CD8-positive, alpha-beta memory T cell (primary cell): ENCODE data around the gene MAST4. TPM values are rescaled to one million over a fixed set of nuclear protein-coding genes. Genes with fewer than 3 reads are reported as not detected.

ENCODE experiments used
- CTCF ChIA-PET: fragments of 350-600 bp; sonication (Branson Sonifier 250); formaldehyde crosslinking; loops from one replicate; lab custom pipeline; 2021; ENCODE audit warnings: antibody characterized with exemption; lab: Charles Lee
- POLR2A ChIA-PET: fragments of 350-600 bp; sonication (Branson Sonifier 250); formaldehyde crosslinking; loops from one replicate; lab custom pipeline; 2021; ENCODE audit warnings: antibody characterized with exemption; lab: Charles Lee
- DNase-seq, 5 donors: peaks; one replicate each; pipeline versions ENCODE4 v3.0.0 to v3.0.0-alpha.2; 2020 to 2022; ENCODE audit warnings: mixed read lengths in 1 of 5
- H3K27ac ChIP-seq: one replicate; pipeline ENCODE4 v1.7.0; 2013; ENCODE audit warnings: low read depth, mild to moderate bottlenecking, low read length, moderate library complexity
- H3K27me3 ChIP-seq: 2 replicates; pipeline ENCODE4 v1.7.0; 2013; ENCODE audit warnings: low read length, mild to moderate bottlenecking; ENCODE audit not compliant: insufficient read depth, poor library complexity, severe bottlenecking
- H3K36me3 ChIP-seq: 2 replicates; pipeline ENCODE4 v1.7.0; 2013; ENCODE audit warnings: mild to moderate bottlenecking, low read length, moderate library complexity; ENCODE audit not compliant: insufficient read depth
- H3K4me1 ChIP-seq: 2 replicates; pipeline ENCODE4 v1.7.0; 2013; ENCODE audit warnings: mild to moderate bottlenecking, low read length, moderate library complexity; ENCODE audit not compliant: insufficient read depth
- H3K4me3 ChIP-seq: 2 replicates; pipeline ENCODE4 v1.7.0; 2013; ENCODE audit warnings: mild to moderate bottlenecking, low read length
- H3K9me3 ChIP-seq: 2 replicates; pipeline ENCODE4 v1.7.0; 2013; ENCODE audit warnings: mild to moderate bottlenecking, low read length
- H3K27ac Mint-ChIP-seq, 8 donors: one replicate each; pipeline ENCODE4 v1.8.0; 2020 to 2021; ENCODE audit warnings: mixed read lengths in 8 of 8, mild to moderate bottlenecking in 6 of 8, inconsistent platforms in 3 of 8, moderate library complexity in 3 of 8
- H3K27me3 Mint-ChIP-seq, 2 donors: one replicate each; pipeline ENCODE4 v1.8.0; 2020 to 2021; ENCODE audit warnings: mixed read lengths in 2 of 2, mild to moderate bottlenecking in 1 of 2, moderate library complexity in 1 of 2
- H3K36me3 Mint-ChIP-seq, 3 donors: one replicate each; pipeline ENCODE4 v1.8.0; 2020 to 2021; ENCODE audit warnings: mixed read lengths in 3 of 3, inconsistent platforms in 1 of 3, mild to moderate bottlenecking in 1 of 3
- H3K4me1 Mint-ChIP-seq, 3 donors: one replicate each; pipeline ENCODE4 v1.8.0; 2020 to 2021; ENCODE audit warnings: mixed read lengths in 3 of 3, inconsistent platforms in 1 of 3, mild to moderate bottlenecking in 1 of 3
- H3K4me3 Mint-ChIP-seq, 7 donors: one replicate each; pipeline ENCODE4 v1.8.0; 2020 to 2021; ENCODE audit warnings: mixed read lengths in 7 of 7, mild to moderate bottlenecking in 6 of 7, moderate library complexity in 4 of 7, inconsistent platforms in 2 of 7
- H3K9me3 Mint-ChIP-seq, 5 donors: one replicate each; pipeline ENCODE4 v1.8.0; 2020 to 2022; ENCODE audit warnings: mixed read lengths in 5 of 5, mild to moderate bottlenecking in 3 of 5, moderate library complexity in 2 of 5, inconsistent platforms in 1 of 5
- polyA plus RNA-seq: library from polyadenylated mRNA; unstranded; fragments of 300-500 nt; fragmentation: Illumina TruSeq; gene quantifications from one replicate; pipeline ENCODE4 v1.2.3, GENCODE V29; 2021
- total RNA-seq, 2 experiments: library from RNA; stranded (reverse); gene quantifications; one replicate each; pipeline ENCODE4 v1.2.3, GENCODE V29; 2021

Gene MAST4
- total and polyA plus RNA-seq, 3 experiments from 2014 or later, result 5.0 to 7.2 (median 6.5) TPM

DNA sequence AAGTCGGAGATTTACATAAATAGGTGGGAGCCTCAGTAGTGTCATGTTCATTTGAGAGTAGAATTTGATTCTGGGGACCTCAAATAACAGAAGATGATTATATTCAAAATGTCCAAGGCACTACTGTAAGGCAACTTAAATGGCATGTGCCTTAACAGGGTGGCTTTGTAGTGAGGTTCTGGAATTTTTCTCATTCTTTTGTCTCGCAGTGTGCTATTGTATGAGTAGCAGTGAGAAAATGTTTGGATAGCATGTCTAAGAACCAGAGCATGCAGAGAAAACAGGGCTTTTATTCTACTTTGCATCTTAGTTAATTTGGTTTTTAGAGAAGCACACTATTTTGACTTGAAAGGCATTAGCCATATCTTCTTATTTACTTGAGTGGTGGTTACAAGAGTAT, 25.0 kb downstream of the MAST4 start:
- Mint-ChIP-seq H3K9me3 (no peaks in the 10 kb centered on the region), H3K36me3 (no peaks in the 10 kb centered on the region), H3K4me3 (no peak overlapping the region), H3K27me3 (peaks cover 0 to 25% of the 10 kb centered on the region in 2 donors), H3K27ac (no peak overlapping the region), H3K4me1 (peaks cover 3 to 13% (median 10%) of the 10 kb centered on the region in 3 donors)
- ChIA-PET POLR2A (no interaction called here), CTCF (no interaction called here)
- H3K36me3 ChIP-seq, result no peaks in the 10 kb centered on the region
- no peaks in the 10 kb centered on the region for H3K4me1 ChIP-seq
- no peak for DNase-seq
- H3K27me3 ChIP-seq, result no peaks in the 10 kb centered on the region
- H3K4me3 ChIP-seq, result no peak overlapping the region
- H3K27ac ChIP-seq, result no peak overlapping the region
- no peaks in the 10 kb centered on the region for H3K9me3 ChIP-seq

- Mint-ChIP-seq H3K27me3 (peaks cover 2 to 25% of the 10 kb centered on the region in 2 donors), H3K4me3 (no peak overlapping the region), H3K36me3 (no peaks in the 10 kb centered on the region), H3K27ac (no peak overlapping the region), H3K9me3 (no peaks in the 10 kb centered on the region), H3K4me1 (peaks cover 3 to 13% (median 10%) of the 10 kb centered on the region in 3 donors)
- Histone ChIP-seq H3K27ac (no peak overlapping the region), H3K27me3 (no peaks in the 10 kb centered on the region), H3K9me3 (no peaks in the 10 kb centered on the region), H3K4me1 (no peaks in the 10 kb centered on the region), H3K4me3 (no peak overlapping the region), H3K36me3 (no peaks in the 10 kb centered on the region)
- ChIA-PET POLR2A (no interaction called here), CTCF (no interaction called here)
- DNase-seq, result no peak
Observed at GRCh38 chr5:66621736-66622135, 25.5 kb downstream of the MAST4 start.

- Mint-ChIP-seq H3K4me1 (no peaks in the 10 kb centered on the region), H3K27me3 (peaks cover 4 to 7% of the 10 kb centered on the region in 2 donors), H3K9me3 (no peaks in the 10 kb centered on the region), H3K4me3 (no peak overlapping the region), H3K36me3 (no peaks in the 10 kb centered on the region), H3K27ac (no peak overlapping the region)
- POLR2A ChIA-PET, result no interaction called here
- Histone ChIP-seq H3K9me3 (no peaks in the 10 kb centered on the region), H3K4me1 (no peaks in the 10 kb centered on the region), H3K36me3 (no peaks in the 10 kb centered on the region), H3K27me3 (no peaks in the 10 kb centered on the region), H3K4me3 (no peak overlapping the region), H3K27ac (no peak overlapping the region)
- DNase-seq, result no peak
- CTCF ChIA-PET, result no interaction called here
Observed at GRCh38 chr5:66628561-66628960, 32.4 kb downstream of the MAST4 start.

- POLR2A ChIA-PET, result no interaction called here
- Mint-ChIP-seq H3K4me1 (no peaks in the 10 kb centered on the region), H3K27me3 (peaks cover 4% of the 10 kb centered on the region in 2 donors), H3K9me3 (no peaks in the 10 kb centered on the region), H3K36me3 (no peaks in the 10 kb centered on the region), H3K4me3 (no peak overlapping the region), H3K27ac (no peak overlapping the region)
- Histone ChIP-seq H3K36me3 (no peaks in the 10 kb centered on the region), H3K4me3 (no peak overlapping the region), H3K27me3 (no peaks in the 10 kb centered on the region), H3K9me3 (no peaks in the 10 kb centered on the region), H3K27ac (no peak overlapping the region), H3K4me1 (no peaks in the 10 kb centered on the region)
- DNase-seq, result no peak
- CTCF ChIA-PET, result no interaction called here
Observed at GRCh38 chr5:66629446-66629845, 33.3 kb downstream of the MAST4 start.

DNA sequence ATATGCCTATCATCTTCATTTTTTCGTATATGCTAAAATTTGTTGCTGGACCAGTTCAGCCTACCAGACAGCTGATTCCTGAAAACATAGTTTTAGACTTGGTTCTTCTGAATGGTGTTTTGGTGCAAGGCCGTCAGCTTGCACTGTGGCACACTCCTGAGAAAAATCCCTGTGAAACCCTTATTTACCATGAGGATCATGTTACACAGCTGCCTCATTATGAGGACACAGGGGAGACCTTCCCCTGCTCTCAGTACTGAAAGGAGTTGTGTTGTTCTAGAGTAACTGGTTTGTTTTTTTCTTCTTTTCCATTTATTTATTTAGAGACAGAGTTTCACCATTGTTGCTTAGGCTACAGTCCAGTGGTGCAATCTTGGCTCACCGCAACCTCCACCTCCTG, 37.6 kb downstream of the MAST4 start:
- H3K36me3 Mint-ChIP-seq, result no peaks in the 10 kb centered on the region
- H3K4me1 Mint-ChIP-seq, result no peaks in the 10 kb centered on the region
- DNase-seq, result no peak
- H3K4me3 Mint-ChIP-seq, result no peak overlapping the region
- H3K27ac Mint-ChIP-seq, result no peak overlapping the region
- POLR2A ChIA-PET, result no interaction called here
- no peaks in the 10 kb centered on the region for H3K27me3 ChIP-seq
- H3K4me1 ChIP-seq, result no peaks in the 10 kb centered on the region
- H3K4me3 ChIP-seq, result no peak overlapping the region
- H3K27me3 Mint-ChIP-seq, result no peaks in the 10 kb centered on the region
- no peaks in the 10 kb centered on the region for H3K9me3 ChIP-seq
- no peaks in the 10 kb centered on the region for H3K36me3 ChIP-seq
- H3K27ac ChIP-seq, result no peak overlapping the region
- no peaks in the 10 kb centered on the region for H3K9me3 Mint-ChIP-seq
- CTCF ChIA-PET, result no interaction called here

DNA sequence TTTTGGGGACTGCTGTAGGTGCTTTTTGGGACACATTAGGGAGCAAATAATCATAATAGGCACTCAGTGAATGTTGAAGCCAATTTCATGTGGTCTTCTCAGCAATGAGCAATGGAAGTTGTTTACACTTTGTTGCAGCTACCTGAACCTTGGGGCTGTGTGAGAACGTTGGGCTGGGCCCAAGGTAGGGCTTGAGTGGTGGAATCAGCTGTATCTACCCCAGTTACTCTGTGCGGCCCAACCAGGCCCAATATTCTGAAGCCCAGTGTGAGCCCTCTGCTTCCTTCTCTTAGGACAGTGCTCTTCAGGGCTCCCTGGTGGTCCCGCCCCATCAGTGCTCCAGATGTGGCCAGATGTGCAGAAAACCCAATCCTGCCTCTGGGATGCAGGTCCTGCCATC, 38.4 kb downstream of the MAST4 start:
- DNase-seq, result no peak
- Histone ChIP-seq H3K4me3 (no peak overlapping the region), H3K9me3 (no peaks in the 10 kb centered on the region), H3K27ac (no peak overlapping the region), H3K36me3 (no peaks in the 10 kb centered on the region), H3K4me1 (no peaks in the 10 kb centered on the region), H3K27me3 (no peaks in the 10 kb centered on the region)
- no peaks in the 10 kb centered on the region for H3K9me3 Mint-ChIP-seq
- no peaks in the 10 kb centered on the region for H3K36me3 Mint-ChIP-seq
- H3K27me3 Mint-ChIP-seq, result no peaks in the 10 kb centered on the region
- no peaks in the 10 kb centered on the region for H3K4me1 Mint-ChIP-seq
- H3K27ac Mint-ChIP-seq, result no peak overlapping the region
- ChIA-PET POLR2A (no interaction called here), CTCF (no interaction called here)
- H3K4me3 Mint-ChIP-seq, result no peak overlapping the region

- no peaks in the 10 kb centered on the region for H3K27me3 ChIP-seq
- no peak overlapping the region for H3K27ac ChIP-seq
- DNase-seq, result no peak
- POLR2A ChIA-PET, result no interaction called here
- CTCF ChIA-PET, result no interaction called here
- Mint-ChIP-seq H3K4me1 (no peaks in the 10 kb centered on the region), H3K36me3 (no peaks in the 10 kb centered on the region), H3K27me3 (peaks cover 3 to 12% of the 10 kb centered on the region in 2 donors), H3K27ac (no peak overlapping the region), H3K4me3 (no peak overlapping the region), H3K9me3 (no peaks in the 10 kb centered on the region)
- H3K36me3 ChIP-seq, result no peaks in the 10 kb centered on the region
- H3K4me1 ChIP-seq, result no peaks in the 10 kb centered on the region
- no peaks in the 10 kb centered on the region for H3K9me3 ChIP-seq
- no peak overlapping the region for H3K4me3 ChIP-seq
Observed at GRCh38 chr5:66637994-66638393, 41.8 kb downstream of the MAST4 start.

DNA sequence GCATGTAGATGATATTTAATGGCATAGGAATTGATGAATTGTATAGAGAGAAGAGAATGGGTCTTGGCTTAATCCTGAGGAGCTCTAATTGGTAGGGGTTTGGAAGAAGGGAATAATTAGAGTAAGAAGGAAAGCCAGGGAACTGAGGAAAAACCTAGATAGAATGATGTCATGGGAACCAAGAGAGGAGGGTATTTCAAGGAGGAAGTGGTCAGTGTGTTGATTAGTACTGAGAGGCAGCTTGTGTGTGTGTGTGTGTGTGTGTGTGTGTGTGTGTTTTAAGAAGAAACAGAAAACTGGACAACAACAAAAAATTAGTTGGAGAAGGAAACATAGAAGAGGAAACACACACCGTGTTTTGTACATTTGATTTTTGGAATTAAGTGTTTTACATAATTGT, 42.8 kb downstream of the MAST4 start:
- no peaks in the 10 kb centered on the region for H3K27me3 ChIP-seq
- no peak overlapping the region for H3K4me3 ChIP-seq
- ChIA-PET CTCF (no interaction called here), POLR2A (no interaction called here)
- H3K9me3 ChIP-seq, result no peaks in the 10 kb centered on the region
- no peaks in the 10 kb centered on the region for H3K4me1 ChIP-seq
- H3K36me3 ChIP-seq, result no peaks in the 10 kb centered on the region
- H3K36me3 Mint-ChIP-seq, result no peaks in the 10 kb centered on the region
- no peak for DNase-seq
- no peaks in the 10 kb centered on the region for H3K4me1 Mint-ChIP-seq
- H3K9me3 Mint-ChIP-seq, result no peaks in the 10 kb centered on the region
- no peak overlapping the region for H3K27ac ChIP-seq
- H3K27ac Mint-ChIP-seq, result peak overlapping the region in 1 of 8 donors; percentile 11
- no peak overlapping the region for H3K4me3 Mint-ChIP-seq
- peaks cover 3 to 12% of the 10 kb centered on the region in 2 donors for H3K27me3 Mint-ChIP-seq

DNA sequence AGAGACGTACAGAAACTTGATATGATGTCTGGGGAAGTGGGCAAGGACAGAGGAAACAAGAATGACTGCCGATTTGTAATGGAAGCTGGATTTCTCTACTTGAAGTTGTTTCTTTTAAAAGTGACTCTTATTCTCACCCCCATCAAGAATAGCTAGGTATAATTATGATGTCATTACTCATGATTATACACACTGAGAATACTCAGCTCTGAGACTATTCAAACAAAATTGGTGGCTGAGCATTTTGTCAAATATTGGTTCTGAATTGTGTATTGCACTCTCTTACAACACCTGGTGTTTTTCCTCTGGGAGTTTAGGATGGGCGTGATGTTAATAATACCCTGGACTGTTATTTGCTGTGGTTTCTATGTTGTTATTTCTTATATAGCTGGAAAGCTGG, 46.3 kb downstream of the MAST4 start:
- Histone ChIP-seq H3K4me3 (no peak overlapping the region), H3K9me3 (no peaks in the 10 kb centered on the region), H3K27ac (no peak overlapping the region), H3K4me1 (no peaks in the 10 kb centered on the region), H3K27me3 (no peaks in the 10 kb centered on the region), H3K36me3 (no peaks in the 10 kb centered on the region)
- Mint-ChIP-seq H3K27ac (no peak overlapping the region), H3K9me3 (no peaks in the 10 kb centered on the region), H3K27me3 (peaks cover 5 to 20% of the 10 kb centered on the region in 2 donors), H3K36me3 (no peaks in the 10 kb centered on the region), H3K4me3 (no peak overlapping the region), H3K4me1 (no peaks in the 10 kb centered on the region)
- ChIA-PET POLR2A (no interaction called here), CTCF (no interaction called here)
- no peak for DNase-seq
